RWPE2 (cell line): ENCODE data around the gene ATF6B.

Experiments used
- ATAC-seq: fragments of 200-7000 bp; cut with Tn5 transposase; 3 replicates; pipeline ENCODE4 v1.9.1; 2021; ENCODE audit warnings: low read depth
- DNase-seq: peaks from one replicate; pipeline ENCODE4 v3.0.0-alpha.2; 2020; ENCODE audit warnings: low spot score
- H3K27ac ChIP-seq: fragments of 450-650 bp; 2 replicates; pipeline ENCODE4 v1.5.1; 2017; ENCODE audit warnings: mild to moderate bottlenecking; ENCODE audit not compliant: poor library complexity, severe bottlenecking
- H3K27me3 ChIP-seq: fragments of 250-450 bp; sonication (Bioruptor Pico); 2 replicates; pipeline ENCODE4 v1.5.1; 2021; ENCODE audit warnings: mild to moderate bottlenecking, moderate library complexity; ENCODE audit not compliant: insufficient read depth, poor library complexity, severe bottlenecking
- H3K36me3 ChIP-seq: fragments of 250-450 bp; sonication (Bioruptor Pico); 2 replicates; pipeline ENCODE4 v1.5.1; 2020; ENCODE audit warnings: low read depth, mild to moderate bottlenecking, moderate library complexity
- H3K4me1 ChIP-seq: fragments of 250-450 bp; sonication (Bioruptor Pico); 2 replicates; pipeline ENCODE4 v1.5.1; 2021; ENCODE audit warnings: mild to moderate bottlenecking, moderate library complexity; ENCODE audit not compliant: insufficient read depth, poor library complexity, severe bottlenecking
- H3K4me3 ChIP-seq: fragments of 250-450 bp; sonication (Bioruptor Pico); 2 replicates; pipeline ENCODE4 v1.5.1; 2021; ENCODE audit warnings: mild to moderate bottlenecking, moderate library complexity; ENCODE audit not compliant: severe bottlenecking
- H3K9me3 ChIP-seq: fragments of 250-450 bp; sonication (Bioruptor Pico); 2 replicates; pipeline ENCODE4 v1.5.1; 2021; ENCODE audit warnings: mild to moderate bottlenecking, moderate library complexity; ENCODE audit not compliant: severe bottlenecking
- CTCF ChIP-seq: fragments of 450-650 bp; IDR thresholded peaks from one replicate; pipeline ENCODE4 v1.5.1; 2017; ENCODE audit warnings: mild to moderate bottlenecking, moderate library complexity; ENCODE audit not compliant: poor library complexity, severe bottlenecking

ATF6B gene

GRCh38 chr6:32175322-32175710, 47.3 kb upstream of the ATF6B start:
- H3K9me3 ChIP-seq: no peaks in the 10 kb centered on the region
- TF ChIP-seq CTCF: no peak
- ATAC-seq (no peak), DNase-seq (no peak)
- peaks cover 4% of the 10 kb centered on the region for H3K4me1 ChIP-seq
- peak overlapping the region; percentile 45 for H3K4me3 ChIP-seq
- peaks cover 5% of the 10 kb centered on the region for H3K36me3 ChIP-seq
- H3K27ac ChIP-seq: peak overlapping the region; percentile 89
- H3K27me3 ChIP-seq: no peaks in the 10 kb centered on the region

- Histone ChIP-seq H3K4me3 (no peak overlapping the region), H3K4me1 (peaks cover 4% of the 10 kb centered on the region), H3K36me3 (peaks cover 14% of the 10 kb centered on the region), H3K27ac (no peak overlapping the region), H3K27me3 (no peaks in the 10 kb centered on the region), H3K9me3 (no peaks in the 10 kb centered on the region)
- no peak for ATAC-seq
- DNase-seq: no peak
- TF ChIP-seq CTCF: no peak
These were observed 46.4 kb upstream of the ATF6B start for GRCh38 chr6:32174416-32174815.

- Histone ChIP-seq H3K4me3 (no peak overlapping the region), H3K27me3 (no peaks in the 10 kb centered on the region), H3K36me3 (peaks cover 26% of the 10 kb centered on the region), H3K27ac (no peak overlapping the region), H3K9me3 (no peaks in the 10 kb centered on the region), H3K4me1 (peaks cover 4% of the 10 kb centered on the region)
- no peak for ATAC-seq
- TF ChIP-seq CTCF: no peak
- DNase-seq: no peak
These were observed 45.1 kb upstream of the ATF6B start for GRCh38 chr6:32173051-32173727.

- H3K4me1 ChIP-seq: peaks cover 1% of the 10 kb centered on the region
- no peak for TF ChIP-seq CTCF
- H3K4me3 ChIP-seq: no peak overlapping the region
- no peak for ATAC-seq
- H3K9me3 ChIP-seq: no peaks in the 10 kb centered on the region
- no peak for DNase-seq
- peaks cover 37% of the 10 kb centered on the region for H3K36me3 ChIP-seq
- no peak overlapping the region for H3K27ac ChIP-seq
- no peaks in the 10 kb centered on the region for H3K27me3 ChIP-seq
These were observed 43.2 kb upstream of the ATF6B start for GRCh38 chr6:32171234-32171633.

- Histone ChIP-seq H3K27me3 (no peaks in the 10 kb centered on the region), H3K4me1 (no peaks in the 10 kb centered on the region), H3K27ac (no peak overlapping the region), H3K9me3 (no peaks in the 10 kb centered on the region), H3K4me3 (no peak overlapping the region), H3K36me3 (peaks cover 40% of the 10 kb centered on the region)
- DNase-seq: no peak
- no peak for ATAC-seq
- TF ChIP-seq CTCF: no peak
These were observed 42.2 kb upstream of the ATF6B start for GRCh38 chr6:32170294-32170693.
